Neural progenitor cell (in vitro differentiated cells): ENCODE data around the gene CCR2. TPM values are rescaled to one million over a fixed set of nuclear protein-coding genes. Genes with fewer than 3 reads are reported as not detected.
A peak's percentile ranks its signal among the peaks of the same experiment; 100 is the strongest.

Source experiments
- DNase-seq: peaks from one replicate; pipeline ENCODE4 v3.0.0-alpha.2; 2016; ENCODE audit warnings: low spot score
- H2AFZ ChIP-seq: fragments of 200-600 bp; sonication (generic); replicated peaks from 2 replicates; pipeline ENCODE4 v1.6.1; 2016; ENCODE audit warnings: antibody characterized with exemption
- H3F3A ChIP-seq: fragments of 200-600 bp; sonication (generic); 2 replicates; pipeline ENCODE4 v1.6.1; 2016; ENCODE audit warnings: antibody characterized with exemption, low read depth
- H3K27ac ChIP-seq: fragments of 200-600 bp; sonication (generic); 2 replicates; pipeline ENCODE4 v1.5.1; 2016; ENCODE audit warnings: mild to moderate bottlenecking
- H3K27me3 ChIP-seq: fragments of 200-600 bp; sonication (generic); 2 replicates; pipeline ENCODE4 v1.6.1; 2016; ENCODE audit warnings: mild to moderate bottlenecking, moderate library complexity
- H3K36me3 ChIP-seq: fragments of 200-600 bp; sonication (generic); 2 replicates; pipeline ENCODE4 v1.5.1; 2016
- H3K4me1 ChIP-seq: fragments of 200-600 bp; sonication (generic); 2 replicates; pipeline ENCODE4 v1.6.1; 2016; ENCODE audit warnings: mixed run types
- H3K4me2 ChIP-seq: fragments of 200-600 bp; sonication (generic); 2 replicates; pipeline ENCODE4 v1.6.1; 2016
- H3K4me3 ChIP-seq: fragments of 200-600 bp; sonication (generic); 2 replicates; pipeline ENCODE4 v1.5.1; 2016
- H3K79me2 ChIP-seq: fragments of 200-600 bp; sonication (generic); 2 replicates; pipeline ENCODE4 v1.6.1; 2016; ENCODE audit warnings: low read depth
- H3K9ac ChIP-seq: fragments of 200-600 bp; sonication (generic); 2 replicates; pipeline ENCODE4 v1.6.1; 2016
- H3K9me3 ChIP-seq: fragments of 200-600 bp; sonication (generic); 2 replicates; pipeline ENCODE4 v1.5.1; 2016; ENCODE audit warnings: low read depth
- H4K20me1 ChIP-seq: fragments of 200-600 bp; sonication (generic); 2 replicates; pipeline ENCODE4 v1.6.1; 2016; ENCODE audit warnings: low read depth
- H3K27ac Mint-ChIP-seq: 3 replicates; pipeline ENCODE4 v1.8.0; 2021; ENCODE audit warnings: mixed read lengths
- H3K27me3 Mint-ChIP-seq: 2 replicates; pipeline ENCODE4 v1.8.0; 2022; ENCODE audit warnings: low read depth, mild to moderate bottlenecking, inconsistent platforms, moderate library complexity, mixed read lengths; ENCODE audit not compliant: insufficient read depth
- H3K36me3 Mint-ChIP-seq: 3 replicates; pipeline ENCODE4 v1.8.0; 2021; ENCODE audit warnings: mixed read lengths
- H3K4me1 Mint-ChIP-seq: 3 replicates; pipeline ENCODE4 v1.8.0; 2021; ENCODE audit warnings: mixed read lengths
- H3K4me3 Mint-ChIP-seq: 3 replicates; pipeline ENCODE4 v1.8.0; 2021; ENCODE audit warnings: mild to moderate bottlenecking, moderate library complexity, mixed read lengths
- H3K9me3 Mint-ChIP-seq: 3 replicates; pipeline ENCODE4 v1.8.0; 2020; ENCODE audit warnings: mixed read lengths
- CTCF ChIP-seq: fragments of 200-600 bp; sonication (generic); IDR thresholded peaks from 2 replicates; pipeline ENCODE4 v1.5.1; 2017; ENCODE audit warnings: antibody characterized with exemption, mild to moderate bottlenecking
- EZH2 ChIP-seq: fragments of 200-600 bp; sonication (generic); IDR thresholded peaks from 2 replicates; pipeline ENCODE4 v1.6.1; 2017; ENCODE audit warnings: antibody characterized with exemption, mild to moderate bottlenecking, moderate library complexity
- EZH2phosphoT487 ChIP-seq: fragments of 200-600 bp; sonication (generic); IDR thresholded peaks from 2 replicates; pipeline ENCODE4 v1.6.1; 2017; ENCODE audit warnings: antibody characterized with exemption
- total RNA-seq: library from RNA; depleted of rRNA; stranded (reverse); fragments of >200 nt; gene quantifications from 2 replicates; pipeline ENCODE4 v1.2.3, GENCODE V29; 2015; ENCODE audit warnings: low replicate concordance

CCR2 gene
- total RNA-seq, 1 donor from 2014 or later, result not detected

- H3F3A ChIP-seq, result no peaks in the 10 kb centered on the region
- no peak for DNase-seq
- Mint-ChIP-seq H3K4me3 (no peak overlapping the region), H3K27ac (no peak overlapping the region), H3K36me3 (no peaks in the 10 kb centered on the region), H3K4me1 (peaks cover 2% of the 10 kb centered on the region), H3K9me3 (no peaks in the 10 kb centered on the region), H3K27me3 (no peaks in the 10 kb centered on the region)
- H3K9me3 ChIP-seq, result no peaks in the 10 kb centered on the region
- no peak overlapping the region for H3K4me2 ChIP-seq
- no peak overlapping the region for H3K9ac ChIP-seq
- TF ChIP-seq EZH2, result no peak
- no peak for TF ChIP-seq EZH2phosphoT487
- peak; percentile 9 for TF ChIP-seq CTCF
- H3K27ac ChIP-seq, result no peak overlapping the region
- H4K20me1 ChIP-seq, result no peaks in the 10 kb centered on the region
- no peaks in the 10 kb centered on the region for H3K36me3 ChIP-seq
- no peak overlapping the region for H2AFZ ChIP-seq
- H3K4me3 ChIP-seq, result no peak overlapping the region
- H3K79me2 ChIP-seq, result no peaks in the 10 kb centered on the region
- H3K4me1 ChIP-seq, result no peaks in the 10 kb centered on the region
- no peaks in the 10 kb centered on the region for H3K27me3 ChIP-seq
Observed at GRCh38 chr3:46395210-46395661, 41.3 kb downstream of the CCR2 start.

- Mint-ChIP-seq H3K27ac (no peak overlapping the region), H3K36me3 (no peaks in the 10 kb centered on the region), H3K9me3 (no peaks in the 10 kb centered on the region)
Observed at GRCh38 chr3:46395766-46396530, 42.0 kb downstream of the CCR2 start.

GRCh38 chr3:46397111-46397510, 43.2 kb downstream of the CCR2 start:
- Histone ChIP-seq H3K9me3 (no peaks in the 10 kb centered on the region), H3K9ac (no peak overlapping the region), H3K4me2 (no peak overlapping the region), H3K4me3 (no peak overlapping the region), H3K79me2 (no peaks in the 10 kb centered on the region), H2AFZ (no peak overlapping the region), H3K36me3 (no peaks in the 10 kb centered on the region), H3K27ac (no peak overlapping the region), H3K4me1 (no peaks in the 10 kb centered on the region), H3F3A (no peaks in the 10 kb centered on the region), H4K20me1 (no peaks in the 10 kb centered on the region), H3K27me3 (no peaks in the 10 kb centered on the region)
- Mint-ChIP-seq H3K4me1 (peaks cover 2% of the 10 kb centered on the region), H3K36me3 (no peaks in the 10 kb centered on the region), H3K4me3 (no peak overlapping the region), H3K9me3 (no peaks in the 10 kb centered on the region), H3K27me3 (no peaks in the 10 kb centered on the region), H3K27ac (no peak overlapping the region)
- no peak for TF ChIP-seq EZH2phosphoT487
- no peak for TF ChIP-seq CTCF
- no peak for TF ChIP-seq EZH2
- DNase-seq, result no peak

More at GRCh38 chr3:46395766-46396530, 42.0 kb downstream of the CCR2 start:
- no peaks in the 10 kb centered on the region for H3K27me3 Mint-ChIP-seq
- H3K4me3 Mint-ChIP-seq, result no peak overlapping the region
- TF ChIP-seq CTCF, result no peak
- TF ChIP-seq EZH2, result no peak
- no peak for TF ChIP-seq EZH2phosphoT487
- Histone ChIP-seq H3K79me2 (no peaks in the 10 kb centered on the region), H2AFZ (no peak overlapping the region), H3K9me3 (no peaks in the 10 kb centered on the region), H3K4me3 (no peak overlapping the region), H4K20me1 (no peaks in the 10 kb centered on the region), H3K9ac (no peak overlapping the region), H3K4me1 (no peaks in the 10 kb centered on the region), H3K27ac (no peak overlapping the region), H3K36me3 (no peaks in the 10 kb centered on the region), H3K4me2 (no peak overlapping the region), H3K27me3 (no peaks in the 10 kb centered on the region), H3F3A (no peaks in the 10 kb centered on the region)
- peaks cover 2% of the 10 kb centered on the region for H3K4me1 Mint-ChIP-seq
- DNase-seq, result no peak
